Measurements from ENCODE around the gene PEX19. TPM values are rescaled to one million over a fixed set of nuclear protein-coding genes. Genes with fewer than 3 reads are reported as not detected.

Gene PEX19
- total RNA-seq, 6 experiments from 2014 or later = 55.8 to 96.2 (median 84.1) TPM

DNA sequence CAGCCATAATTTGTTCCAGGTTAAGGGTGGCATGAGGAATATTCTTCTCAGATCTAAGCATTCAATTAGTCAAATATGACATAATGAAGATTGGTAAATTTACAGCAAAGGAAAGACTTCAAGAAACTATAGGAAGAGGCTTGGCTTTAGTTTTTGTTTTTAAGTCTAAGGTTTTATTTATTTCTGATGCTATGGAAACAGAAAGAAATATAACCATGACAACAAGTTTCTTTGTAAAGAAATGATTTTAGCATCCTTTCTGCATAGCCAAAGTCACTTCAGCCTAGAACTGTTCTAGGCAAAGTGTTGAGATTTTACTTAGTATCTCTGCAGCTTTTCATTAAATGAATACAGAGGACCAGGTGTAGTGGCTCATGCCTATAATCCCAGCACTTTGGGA, 52.0 kb downstream of the PEX19 start:
- H3K27me3 ChIP-seq = no peaks in the 10 kb centered on the region
- H3K4me3 ChIP-seq = no peak overlapping the region
- no peak for ATAC-seq
- H3K4me1 ChIP-seq = peaks cover 0 to 3% (median 0%) of the 10 kb centered on the region in 4 donors
- no peak for DNase-seq
- H3K9me3 ChIP-seq = no peaks in the 10 kb centered on the region
- peaks cover 0 to 80% (median 45%) of the 10 kb centered on the region in 4 donors for H3K36me3 ChIP-seq
- no peak overlapping the region for H3K27ac ChIP-seq
- TF ChIP-seq, protein P1, sequence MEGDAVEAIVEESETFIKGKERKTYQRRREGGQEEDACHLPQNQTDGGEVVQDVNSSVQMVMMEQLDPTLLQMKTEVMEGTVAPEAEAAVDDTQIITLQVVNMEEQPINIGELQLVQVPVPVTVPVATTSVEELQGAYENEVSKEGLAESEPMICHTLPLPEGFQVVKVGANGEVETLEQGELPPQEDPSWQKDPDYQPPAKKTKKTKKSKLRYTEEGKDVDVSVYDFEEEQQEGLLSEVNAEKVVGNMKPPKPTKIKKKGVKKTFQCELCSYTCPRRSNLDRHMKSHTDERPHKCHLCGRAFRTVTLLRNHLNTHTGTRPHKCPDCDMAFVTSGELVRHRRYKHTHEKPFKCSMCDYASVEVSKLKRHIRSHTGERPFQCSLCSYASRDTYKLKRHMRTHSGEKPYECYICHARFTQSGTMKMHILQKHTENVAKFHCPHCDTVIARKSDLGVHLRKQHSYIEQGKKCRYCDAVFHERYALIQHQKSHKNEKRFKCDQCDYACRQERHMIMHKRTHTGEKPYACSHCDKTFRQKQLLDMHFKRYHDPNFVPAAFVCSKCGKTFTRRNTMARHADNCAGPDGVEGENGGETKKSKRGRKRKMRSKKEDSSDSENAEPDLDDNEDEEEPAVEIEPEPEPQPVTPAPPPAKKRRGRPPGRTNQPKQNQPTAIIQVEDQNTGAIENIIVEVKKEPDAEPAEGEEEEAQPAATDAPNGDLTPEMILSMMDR (IDR thresholded peaks at IDR 0.05) = no peak
- TF ChIP-seq POLR2A (IDR thresholded peaks at IDR 0.05) = no peak
- intact Hi-C loops (cut with DNase I) = no loop called here

GRCh38 chr1:160228431-160228830, 56.5 kb downstream of the PEX19 start:
- no peak for TF ChIP-seq POLR2A (IDR thresholded peaks at IDR 0.05)
- TF ChIP-seq, protein P1 (IDR thresholded peaks at IDR 0.05) = no peak
- peaks cover 0 to 95% (median 52%) of the 10 kb centered on the region in 4 donors for H3K36me3 ChIP-seq
- ATAC-seq (no peak), DNase-seq (no peak)
- H3K4me3 ChIP-seq = no peak overlapping the region
- no peaks in the 10 kb centered on the region for H3K4me1 ChIP-seq
- no peaks in the 10 kb centered on the region for H3K27me3 ChIP-seq
- H3K9me3 ChIP-seq = no peaks in the 10 kb centered on the region
- no peak overlapping the region for H3K27ac ChIP-seq
- intact Hi-C loops (cut with DNase I) = no loop called here

- no peak overlapping the region for H3K27ac ChIP-seq
- DNase-seq (no peak), ATAC-seq (no peak)
- TF ChIP-seq, protein P1 (IDR thresholded peaks at IDR 0.05) = no peak
- TF ChIP-seq POLR2A (IDR thresholded peaks at IDR 0.05) = no peak
- intact Hi-C loops (cut with DNase I) = no loop called here
- no peaks in the 10 kb centered on the region for H3K27me3 ChIP-seq
- no peaks in the 10 kb centered on the region for H3K9me3 ChIP-seq
- no peaks in the 10 kb centered on the region for H3K4me1 ChIP-seq
- peaks cover 0 to 100% (median 53%) of the 10 kb centered on the region in 4 donors for H3K36me3 ChIP-seq
- 100% methylated on average over 1 of the region's 1 CpG for WGBS (ENCODE audit: insufficient coverage, low coverage, low lambda C conversion rate, missing lambda C conversion rate)
- no peak overlapping the region for H3K4me3 ChIP-seq
Observed at GRCh38 chr1:160227561-160227960, 57.4 kb downstream of the PEX19 start.

DNA sequence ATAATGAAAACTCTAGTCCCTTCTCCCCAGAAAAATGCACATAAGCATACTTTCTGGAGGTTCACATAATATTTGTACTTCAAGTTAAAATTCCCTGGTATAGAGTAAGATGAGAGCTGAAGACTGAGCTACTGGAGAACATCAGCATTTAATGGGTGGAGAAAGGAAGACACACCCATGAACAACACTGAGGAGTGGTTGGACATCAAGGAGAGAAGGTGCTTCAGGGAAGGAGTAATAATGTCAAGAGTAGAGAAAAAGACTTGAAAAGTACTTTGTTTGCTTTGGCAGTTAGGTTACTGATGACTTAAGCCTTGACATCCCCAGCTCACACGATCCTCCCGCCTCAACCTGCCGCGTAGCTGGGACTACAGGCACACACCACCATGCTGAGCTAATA, 57.9 kb downstream of the PEX19 start:
- intact Hi-C loops (cut with DNase I) = no loop called here
- H3K4me1 ChIP-seq = no peaks in the 10 kb centered on the region
- H3K27me3 ChIP-seq = no peaks in the 10 kb centered on the region
- H3K27ac ChIP-seq = no peak overlapping the region
- DNase-seq (no peak), ATAC-seq (no peak)
- H3K36me3 ChIP-seq = peaks cover 0 to 100% (median 54%) of the 10 kb centered on the region in 4 donors
- TF ChIP-seq, protein P1 (IDR thresholded peaks at IDR 0.05) = no peak
- no peak for TF ChIP-seq POLR2A (IDR thresholded peaks at IDR 0.05)
- no peaks in the 10 kb centered on the region for H3K9me3 ChIP-seq
- 79% methylated on average over 4 of the region's 4 CpGs for WGBS (ENCODE audit: insufficient coverage, low coverage, low lambda C conversion rate, missing lambda C conversion rate)
- H3K4me3 ChIP-seq = no peak overlapping the region

Small RNA genes lying within 50 kb of the gene (small RNA-seq; reads per million reads assigned to genes)
- gene RF00019 = 0 reads per million in 2 experiments

Other genes starting within 250 kb of the PEX19 start
- 1 to 10 TPM in 2 of 6 experiments, under 1 TPM in 3, not detected in 1; 0.23 to 3.1 (median 0.31) TPM for gene KCNJ10, start 215.0 kb downstream of the PEX19 start, total RNA-seq
- not detected for gene KCNJ9, start 203.6 kb downstream of the PEX19 start, total RNA-seq
- gene IGSF8, start 186.5 kb downstream of the PEX19 start, total RNA-seq = 10 to 100 TPM; 27.5 to 45.7 (median 29.4) TPM
- gene ATP1A2, start 169.4 kb downstream of the PEX19 start, total RNA-seq = 1 to 10 TPM in 1 of 6 experiments, under 1 TPM in 5; 0.22 to 1.7 (median 0.36) TPM
- not detected for gene ATP1A4, start 133.5 kb downstream of the PEX19 start, total RNA-seq
- under 1 TPM in 1 of 6 experiments, not detected in 5; 0.25 TPM for gene CASQ1, start 94.6 kb downstream of the PEX19 start, total RNA-seq
- 10 to 100 TPM; 11.5 to 45.7 (median 18.0) TPM for gene PEA15, start 79.7 kb downstream of the PEX19 start, total RNA-seq
- gene DCAF8, start 22.6 kb downstream of the PEX19 start, total RNA-seq = 100 to 1,000 TPM in 4 of 6 experiments, 10 to 100 TPM in 2; 80.2 to 137 (median 110) TPM
- gene COPA, start 58.1 kb upstream of the PEX19 start, total RNA-seq = 100 to 1,000 TPM in 4 of 6 experiments, 10 to 100 TPM in 2; 75.5 to 109 (median 103) TPM
- gene NCSTN, start 58.2 kb upstream of the PEX19 start, total RNA-seq = 10 to 100 TPM; 31.1 to 45.7 (median 39.0) TPM
- gene NHLH1, start 81.9 kb upstream of the PEX19 start, total RNA-seq = under 1 TPM in 2 of 6 experiments, not detected in 4; 0.07 to 0.12 TPM
- gene VANGL2, start 115.4 kb upstream of the PEX19 start, total RNA-seq = under 1 TPM; 0.06 to 0.22 (median 0.12) TPM
- 1 to 10 TPM in 1 of 6 experiments, under 1 TPM in 5; 0.26 to 1.1 (median 0.69) TPM for gene SLAMF6, start 238.1 kb upstream of the PEX19 start, total RNA-seq

All from right lobe of liver (tissue), 6 donors.